GM12872 (cell line): Measurements from ENCODE around the gene HBE1.

ENCODE experiments used
- CTCF ChIP-seq: IDR thresholded peaks from 3 replicates; pipeline ENCODE4 v1.5.1; 2011; ENCODE audit warnings: low read depth, mild to moderate bottlenecking, low read length, moderate library complexity; ENCODE audit not compliant: insufficient read depth

HBE1 gene

GRCh38 chr11:5240458-5240857 is 29.3 kb downstream of the HBE1 start:
- TF ChIP-seq CTCF = no peak

GRCh38 chr11:5240056-5240455 is 29.7 kb downstream of the HBE1 start:
- TF ChIP-seq CTCF = no peak

- no peak for TF ChIP-seq CTCF
Measured at GRCh38 chr11:5239046-5239445, 30.7 kb downstream of the HBE1 start.

GRCh38 chr11:5238486-5238885 is 31.3 kb downstream of the HBE1 start:
- no peak for TF ChIP-seq CTCF

GRCh38 chr11:5237420-5237819 is 32.3 kb downstream of the HBE1 start:
- TF ChIP-seq CTCF = no peak

- TF ChIP-seq CTCF = no peak
Measured at GRCh38 chr11:5235364-5236095, 34.2 kb downstream of the HBE1 start.

GRCh38 chr11:5234381-5234834 is 35.3 kb downstream of the HBE1 start, which contains the start of gene HBD:
Gene HBD, minus strand, starts transcription at chr11:5234483. Its CDS starts 50 bp downstream, at chr11:5234433.
- no peak for TF ChIP-seq CTCF

- no peak for TF ChIP-seq CTCF
Measured at GRCh38 chr11:5233307-5233706, 36.4 kb downstream of the HBE1 start.
